PFSK-1 (cell line): ENCODE data around the gene LINC01488.

Experiments used
- FOXP2 ChIP-seq: optimal IDR thresholded peaks from 2 replicates; pipeline ENCODE3; 2011; ENCODE audit warnings: borderline replicate concordance, control low read depth, inconsistent platforms; ENCODE audit not compliant: insufficient read depth; ENCODE audit errors: extremely low read length, extremely low read depth
- POLR2AphosphoS5 ChIP-seq: IDR thresholded peaks from 2 replicates; pipeline ENCODE4 v1.6.1; 2012; ENCODE audit warnings: low read depth, mild to moderate bottlenecking, control low read depth, low read length, moderate library complexity
- REST ChIP-seq, 2 experiments: IDR thresholded peaks; 2 replicates each; pipeline versions ENCODE4 v1.6.1 to v1.8.0; 2011 to 2012; ENCODE audit warnings: low read depth in 2 of 2, low read length in 2 of 2, control low read depth in 1 of 2, inconsistent platforms in 1 of 2, mild to moderate bottlenecking in 1 of 2, moderate library complexity in 1 of 2; ENCODE audit not compliant: insufficient read depth in 1 of 2
- SIN3A ChIP-seq: IDR thresholded peaks from 2 replicates; pipeline ENCODE4 v1.6.1; 2012; ENCODE audit warnings: mild to moderate bottlenecking, low read length, moderate library complexity, borderline replicate concordance; ENCODE audit not compliant: insufficient read depth
- TAF1 ChIP-seq: IDR thresholded peaks from 2 replicates; pipeline ENCODE4 v1.6.1; 2012; ENCODE audit warnings: low read length, control low read depth, borderline replicate concordance; ENCODE audit not compliant: insufficient read depth

Gene LINC01488

GRCh38 chr11:69435161-69435986, 46.1 kb upstream of the LINC01488 start:
- no peak for TF ChIP-seq TAF1
- no peak for TF ChIP-seq SIN3A
- no peak for TF ChIP-seq FOXP2
- no peak for TF ChIP-seq POLR2AphosphoS5
- TF ChIP-seq REST (IDR thresholded peaks at IDR 0.05; ENCODE audit: insufficient read depth in 1 of 2, low read depth in 2 of 2, low read length in 2 of 2) = no peak

GRCh38 chr11:69436041-69436982, 45.2 kb upstream of the LINC01488 start:
- no peak for TF ChIP-seq TAF1
- TF ChIP-seq POLR2AphosphoS5 = no peak
- TF ChIP-seq REST (IDR thresholded peaks at IDR 0.05; ENCODE audit: insufficient read depth in 1 of 2, low read depth in 2 of 2, low read length in 2 of 2) = no peak
- no peak for TF ChIP-seq SIN3A
- TF ChIP-seq FOXP2 = no peak

GRCh38 chr11:69437001-69437875, 44.2 kb upstream of the LINC01488 start:
- TF ChIP-seq REST (IDR thresholded peaks at IDR 0.05; ENCODE audit: insufficient read depth in 1 of 2, low read depth in 2 of 2, low read length in 2 of 2) = no peak
- TF ChIP-seq FOXP2 = no peak
- TF ChIP-seq SIN3A = no peak
- TF ChIP-seq POLR2AphosphoS5 = no peak
- no peak for TF ChIP-seq TAF1

- no peak for TF ChIP-seq POLR2AphosphoS5
- no peak for TF ChIP-seq REST (IDR thresholded peaks at IDR 0.05; ENCODE audit: insufficient read depth in 1 of 2, low read depth in 2 of 2, low read length in 2 of 2)
- no peak for TF ChIP-seq FOXP2
- no peak for TF ChIP-seq SIN3A
- TF ChIP-seq TAF1 = no peak
Observed at GRCh38 chr11:69437876-69438205, 43.6 kb upstream of the LINC01488 start.
